Measurements from ENCODE around the gene PPIB. TPM values are rescaled to one million over a fixed set of nuclear protein-coding genes. Genes with fewer than 3 reads are reported as not detected.

PPIB gene
- 561 and 605 TPM in 2 replicates for total RNA-seq (2014; rRNA removed; shearing (Covaris generic))

GRCh38 chr15:64162869-64163658 lies at the start of gene PPIB:
PPIB (minus strand) TSS chr15:64163022; CDS start chr15:64162986, 36 bp downstream.

GRCh38 chr15:64151727-64152506 lies 10.9 kb downstream of the PPIB start, which contains the start of gene SNX22:
SNX22 (plus strand) TSS chr15:64151731; CDS start chr15:64151776, 45 bp downstream.

Small RNA genes within 50 kb of the gene (small RNA-seq; reads per million reads assigned to genes)
- gene RF00019: not detected

Other genes with a start within 250 kb of the PPIB start
- 0.19 and 3.3 TPM in 2 replicates for gene DAPK2, start 116.5 kb downstream of the PPIB start, total RNA-seq (2014; rRNA removed; shearing (Covaris generic))
- 109 and 143 TPM in 2 replicates for gene CIAO2A, start 69.2 kb downstream of the PPIB start, total RNA-seq (2014; rRNA removed; shearing (Covaris generic))
- gene SNX1, start 67.0 kb downstream of the PPIB start, total RNA-seq (2014; rRNA removed; shearing (Covaris generic)): 49.9 and 62.0 TPM in 2 replicates
- 0.88 and 1.9 TPM in 2 replicates for gene SNX22, start 11.3 kb downstream of the PPIB start, total RNA-seq (2014; rRNA removed; shearing (Covaris generic))
- 11.2 and 13.9 TPM in 2 replicates for gene CSNK1G1, start 193.2 kb upstream of the PPIB start, total RNA-seq (2014; rRNA removed; shearing (Covaris generic))
- gene PCLAF, start 218.4 kb upstream of the PPIB start, total RNA-seq (2014; rRNA removed; shearing (Covaris generic)): 56.8 and 59.8 TPM in 2 replicates
- 6.9 and 7.5 TPM in 2 replicates for gene TRIP4, start 224.8 kb upstream of the PPIB start, total RNA-seq (2014; rRNA removed; shearing (Covaris generic))